Upper lobe of left lung (tissue), 6 donors: ENCODE results near the gene POLR2B. TPM values are rescaled to one million over a fixed set of nuclear protein-coding genes. Genes with fewer than 3 reads are reported as not detected.
"Not testable (repeated sequence)": the region's sequence is repeated elsewhere in the genome, so short reads cannot be mapped to it uniquely, and the experiment has no call there.

Source experiments
- ATAC-seq, 2 donors: fragments of 200-7000 bp; cut with Tn5 transposase; one replicate each; pipeline ENCODE4 v1.9.1; 2022; ENCODE audit warnings: mild to moderate bottlenecking in 2 of 2, moderate library complexity in 2 of 2; ENCODE audit not compliant: low FRiP score in 2 of 2
- DNase-seq, 2 donors: peaks; one replicate each; pipeline ENCODE4 v3.0.0-alpha.2; 2019 to 2020
- H3K27ac ChIP-seq, 4 donors: fragments of 200-600 bp; sonication (generic); one replicate each; pipeline ENCODE4 v1.5.1; 2016 to 2019
- H3K27me3 ChIP-seq, 4 donors: fragments of 200-600 bp; sonication (generic); one replicate each; pipeline ENCODE4 v1.5.1; 2017 to 2019
- H3K36me3 ChIP-seq, 4 donors: fragments of 200-600 bp; sonication (generic); one replicate each; pipeline ENCODE4 v1.5.1; 2016 to 2019
- H3K4me1 ChIP-seq, 4 donors: fragments of 200-600 bp; sonication (generic); one replicate each; pipeline ENCODE4 v1.5.1; 2018 to 2019
- H3K4me3 ChIP-seq, 4 donors: fragments of 200-600 bp; sonication (generic); one replicate each; pipeline ENCODE4 v1.5.1; 2017 to 2019; ENCODE audit warnings: mild to moderate bottlenecking in 2 of 4, moderate library complexity in 1 of 4
- H3K9me3 ChIP-seq, 4 donors: fragments of 200-600 bp; sonication (generic); one replicate each; pipeline ENCODE4 v1.5.1; 2018 to 2019
- EP300 ChIP-seq, 4 donors: sonication (generic); formaldehyde crosslinking; IDR thresholded peaks; one replicate each; pipeline ENCODE4 v1.5.1; 2017; ENCODE audit warnings: antibody characterized with exemption in 4 of 4, control low read depth in 2 of 4
- POLR2A ChIP-seq, 4 donors: fragments of 450-650 bp; IDR thresholded peaks; one replicate each; pipeline ENCODE4 v1.5.1; 2016 to 2017; ENCODE audit warnings: antibody characterized with exemption in 4 of 4, mild to moderate bottlenecking in 2 of 4
- POLR2AphosphoS5 ChIP-seq, 2 donors: sonication (generic); formaldehyde crosslinking; IDR thresholded peaks; one replicate each; pipeline ENCODE4 v1.5.1; 2017; ENCODE audit warnings: antibody characterized with exemption in 2 of 2
- WGBS, 2 donors: methylation state at CpG; one replicate each; pipeline ENCODE4 v1.1.5; 2017 to 2018; 5-methylcytosine and 5-hydroxymethylcytosine counted together
- total RNA-seq, 6 donors: library from RNA; depleted of rRNA in 4 of 6; stranded (reverse); fragments of >200 nt in 4 of 6; gene quantifications; one replicate each; pipeline versions ENCODE4 v1.1.0 to v1.2.1, GENCODE V29; 2016 to 2021
- TF ChIP-seq, protein P1 (sequence below), 6 experiments: fragments of 450-650 bp in 4 of 6; fragments of 200-600 bp in 2 of 6; sonication (generic) in 2 of 6; IDR thresholded peaks; one replicate each; pipeline ENCODE4 v1.5.1; 2016 to 2019; ENCODE audit warnings: antibody characterized with exemption in 6 of 6
- donor health status: DM: no; HTN: no; CAD: no; lungs with moderate emphysema.
- donor health status: DM: no; HTN: yes; CAD: no; lungs with severe emphysema.

Gene POLR2B
- total RNA-seq, 6 donors from 2014 or later, result 50.7 to 138 (median 69.4) TPM

DNA sequence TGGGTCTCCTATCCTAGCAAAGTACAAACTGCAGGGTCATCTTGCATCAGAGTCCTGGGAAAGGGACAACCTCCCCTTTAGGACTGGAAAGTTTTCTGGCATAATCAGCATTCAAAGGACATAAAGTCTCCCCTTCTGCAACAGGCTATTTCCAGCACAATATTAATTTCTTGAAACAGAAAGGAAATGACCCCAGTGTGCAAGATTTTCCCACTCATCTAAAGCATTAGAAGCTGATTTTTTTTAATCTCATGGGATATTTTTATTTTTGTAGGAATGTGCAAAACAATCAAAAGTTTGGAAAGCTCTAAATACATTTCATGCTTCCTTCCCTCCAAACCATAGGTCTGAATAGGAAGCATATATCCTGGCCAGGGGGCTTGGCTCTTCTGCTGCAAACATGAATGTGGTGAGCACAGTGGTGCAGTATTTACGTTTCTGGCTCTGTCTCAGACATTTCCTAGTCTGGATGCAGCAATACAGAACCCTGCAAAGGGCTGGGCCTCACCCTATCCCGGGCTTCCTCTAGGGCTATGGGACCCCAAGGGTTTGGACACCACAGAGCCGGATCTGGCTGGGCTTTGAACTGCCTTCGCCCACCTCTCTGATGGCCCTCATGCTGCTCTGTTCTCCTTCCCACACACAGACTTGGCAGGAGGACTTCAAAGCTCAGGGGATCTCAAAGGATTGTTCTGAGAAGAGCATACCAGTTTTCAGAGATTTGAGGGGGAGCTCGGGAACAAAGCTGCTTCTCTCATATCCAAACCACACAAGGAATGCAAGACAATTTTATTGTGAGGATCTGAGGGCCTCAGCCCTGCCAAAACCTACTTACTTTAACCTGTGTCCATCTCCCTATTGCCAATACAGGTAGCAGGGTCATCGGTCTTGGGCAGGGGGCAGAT, 64.9 kb downstream of the POLR2B start:
- Histone ChIP-seq H3K9me3 (no peaks in the 10 kb centered on the region), H3K36me3 (peaks cover 0 to 3% (median 0%) of the 10 kb centered on the region in 4 donors), H3K4me3 (no peak overlapping the region), H3K27ac (peak overlapping the region; percentile 29 to 70 (median 57)), H3K4me1 (peaks cover 5 to 10% (median 7%) of the 10 kb centered on the region in 4 donors), H3K27me3 (no peaks in the 10 kb centered on the region)
- TF ChIP-seq POLR2A (IDR thresholded peaks at IDR 0.05) (no peak), POLR2AphosphoS5 (IDR thresholded peaks at IDR 0.05) (no peak), EP300 (IDR thresholded peaks at IDR 0.05) (no peak)
- TF ChIP-seq, protein P1, sequence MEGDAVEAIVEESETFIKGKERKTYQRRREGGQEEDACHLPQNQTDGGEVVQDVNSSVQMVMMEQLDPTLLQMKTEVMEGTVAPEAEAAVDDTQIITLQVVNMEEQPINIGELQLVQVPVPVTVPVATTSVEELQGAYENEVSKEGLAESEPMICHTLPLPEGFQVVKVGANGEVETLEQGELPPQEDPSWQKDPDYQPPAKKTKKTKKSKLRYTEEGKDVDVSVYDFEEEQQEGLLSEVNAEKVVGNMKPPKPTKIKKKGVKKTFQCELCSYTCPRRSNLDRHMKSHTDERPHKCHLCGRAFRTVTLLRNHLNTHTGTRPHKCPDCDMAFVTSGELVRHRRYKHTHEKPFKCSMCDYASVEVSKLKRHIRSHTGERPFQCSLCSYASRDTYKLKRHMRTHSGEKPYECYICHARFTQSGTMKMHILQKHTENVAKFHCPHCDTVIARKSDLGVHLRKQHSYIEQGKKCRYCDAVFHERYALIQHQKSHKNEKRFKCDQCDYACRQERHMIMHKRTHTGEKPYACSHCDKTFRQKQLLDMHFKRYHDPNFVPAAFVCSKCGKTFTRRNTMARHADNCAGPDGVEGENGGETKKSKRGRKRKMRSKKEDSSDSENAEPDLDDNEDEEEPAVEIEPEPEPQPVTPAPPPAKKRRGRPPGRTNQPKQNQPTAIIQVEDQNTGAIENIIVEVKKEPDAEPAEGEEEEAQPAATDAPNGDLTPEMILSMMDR (IDR thresholded peaks at IDR 0.05), result no peak
- ATAC-seq, result peak in 1 of 2 donors; percentile 61
- DNase-seq, result no peak
- WGBS, 2 donors, result 68 to 71% methylated on average over 4 to 6 of the region's 6 CpGs

DNA sequence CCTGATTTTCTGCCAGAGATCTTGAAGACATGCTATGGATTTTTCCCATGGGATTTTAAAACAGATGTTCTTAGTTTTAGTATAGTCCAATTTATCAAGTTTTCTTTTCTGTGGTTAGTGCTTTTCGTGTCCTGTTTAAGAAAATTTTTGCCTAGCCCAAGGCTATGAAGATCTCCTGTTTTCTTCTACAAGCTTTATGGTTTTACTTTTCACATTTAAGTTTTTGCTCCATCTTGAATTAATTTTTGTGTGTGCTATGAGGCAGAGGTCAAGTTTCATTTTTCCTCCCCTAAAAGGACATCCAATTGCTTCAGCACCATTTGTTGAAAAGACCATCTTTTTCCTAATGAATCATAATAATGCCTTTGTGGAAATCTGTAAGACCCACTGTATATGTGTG, 65.6 kb downstream of the POLR2B start:
- 69 to 78% methylated on average over 1 of the region's 1 CpG for WGBS, 2 donors
- no peaks in the 10 kb centered on the region for H3K27me3 ChIP-seq
- ATAC-seq (no peak), DNase-seq (no peak)
- TF ChIP-seq, protein P1 (IDR thresholded peaks at IDR 0.05), result no peak
- no peak for TF ChIP-seq POLR2A (IDR thresholded peaks at IDR 0.05)
- TF ChIP-seq EP300 (IDR thresholded peaks at IDR 0.05), result no peak
- TF ChIP-seq POLR2AphosphoS5 (IDR thresholded peaks at IDR 0.05), result no peak
- peaks cover 5 to 10% (median 7%) of the 10 kb centered on the region in 4 donors for H3K4me1 ChIP-seq
- peaks cover 0 to 3% (median 0%) of the 10 kb centered on the region in 4 donors for H3K36me3 ChIP-seq
- peak overlapping the region; percentile 17 to 70 (median 57) for H3K27ac ChIP-seq
- H3K4me3 ChIP-seq, result no peak overlapping the region
- H3K9me3 ChIP-seq, result no peaks in the 10 kb centered on the region

DNA sequence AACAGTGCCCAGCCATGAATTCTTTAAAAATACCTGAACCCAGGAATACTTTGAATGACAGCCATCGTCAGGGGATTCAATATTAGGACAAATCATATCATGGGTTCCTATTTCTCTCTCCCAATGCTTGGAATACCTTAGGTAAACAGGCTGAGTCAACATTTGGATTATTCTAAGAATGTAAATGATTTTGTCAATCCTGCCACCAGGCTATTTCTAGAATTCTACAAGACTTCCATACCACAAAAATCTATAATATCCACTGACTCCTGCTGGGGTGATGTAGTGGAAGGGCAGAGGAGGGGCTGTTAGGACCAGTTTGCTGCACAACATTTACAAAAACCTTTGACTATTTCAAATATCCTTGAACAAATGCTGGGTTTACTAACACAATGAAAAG, 66.3 kb downstream of the POLR2B start:
- peaks cover 5 to 10% (median 7%) of the 10 kb centered on the region in 4 donors for H3K4me1 ChIP-seq
- no peaks in the 10 kb centered on the region for H3K27me3 ChIP-seq
- no peaks in the 10 kb centered on the region for H3K9me3 ChIP-seq
- DNase-seq (no peak), ATAC-seq (no peak)
- H3K36me3 ChIP-seq, result peaks cover 0 to 3% (median 0%) of the 10 kb centered on the region in 4 donors
- no peak overlapping the region for H3K4me3 ChIP-seq
- whole genome bisulfite sequencing, 2 donors, result 93 to 94% methylated on average over 1 of the region's 1 CpG
- peak overlapping the region in 2 of 4 donors; percentile 53 to 70 for H3K27ac ChIP-seq
- TF ChIP-seq POLR2A (IDR thresholded peaks at IDR 0.05) (no peak), POLR2AphosphoS5 (IDR thresholded peaks at IDR 0.05) (no peak)

DNA sequence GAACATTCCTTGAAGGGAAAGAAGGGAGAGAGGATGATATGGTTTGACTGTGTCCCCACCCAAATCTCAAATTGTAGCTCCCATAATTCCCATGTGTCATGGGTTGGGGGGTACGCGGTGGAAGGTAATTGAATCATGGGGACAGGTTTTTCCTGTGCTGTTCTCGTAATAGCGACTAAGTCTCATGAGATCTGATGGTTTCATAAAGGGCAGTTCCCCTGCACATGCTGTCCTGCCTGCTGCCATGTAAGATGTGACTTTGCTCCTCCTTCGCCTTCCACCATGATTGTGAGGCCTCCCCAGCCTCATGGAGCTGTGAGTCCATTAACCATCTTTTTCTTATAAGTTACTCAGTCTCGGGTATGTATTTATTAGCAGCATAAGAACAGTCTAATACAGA, 68.3 kb downstream of the POLR2B start:
- DNase-seq, result not testable (repeated sequence)

DNA sequence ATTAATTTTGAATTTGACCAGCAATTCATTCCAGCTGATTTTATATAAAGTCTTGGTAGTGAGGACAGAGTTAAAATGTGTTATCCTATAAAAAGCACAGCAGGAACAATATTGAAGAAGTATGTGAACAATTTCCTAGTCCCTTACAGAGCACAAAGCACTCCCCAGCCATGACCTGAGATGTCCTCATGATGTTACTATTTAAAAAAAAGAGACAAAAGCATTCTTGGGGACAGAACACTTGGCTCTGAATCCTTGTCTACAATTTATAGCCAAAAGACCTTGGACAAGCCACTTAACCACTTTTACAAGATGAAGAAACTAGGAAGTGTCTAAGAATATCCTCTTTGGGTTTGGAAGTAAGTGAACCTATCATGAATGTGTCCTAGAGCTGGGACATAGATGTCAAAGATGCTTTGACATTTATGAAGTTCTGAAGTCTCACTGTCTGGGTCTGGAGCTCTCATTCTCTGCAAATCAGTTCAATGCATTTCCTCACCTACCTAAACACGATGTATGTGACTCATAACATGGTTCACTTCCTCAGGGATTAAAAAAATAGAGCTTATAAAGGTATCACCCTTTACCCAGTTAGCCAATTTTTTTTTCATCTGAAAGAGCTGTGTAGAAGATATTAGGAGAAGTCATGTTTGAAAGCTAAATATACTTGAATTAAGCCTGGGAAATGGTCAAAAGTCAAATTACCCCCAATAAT, 70.1 kb downstream of the POLR2B start:
- Histone ChIP-seq H3K9me3 (no peaks in the 10 kb centered on the region), H3K27me3 (no peaks in the 10 kb centered on the region), H3K4me1 (peaks cover 3 to 13% (median 5%) of the 10 kb centered on the region in 4 donors), H3K4me3 (no peak overlapping the region), H3K36me3 (no peaks in the 10 kb centered on the region), H3K27ac (no peak overlapping the region)
- TF ChIP-seq, protein P1 (IDR thresholded peaks at IDR 0.05), result no peak
- 28 to 42% methylated on average over 1 of the region's 1 CpG for WGBS, 2 donors
- no peak for ATAC-seq
- DNase-seq, result no peak

More for the DNA sequence above, 68.3 kb downstream of the POLR2B start:
- H3K27ac ChIP-seq, ATAC-seq, H3K9me3 ChIP-seq, H3K27me3 ChIP-seq, H3K36me3 ChIP-seq, H3K4me3 ChIP-seq: not testable (repeated sequence)
- peaks cover 6 to 13% (median 9%) of the 10 kb centered on the region in 4 donors for H3K4me1 ChIP-seq
- 92 to 97% methylated on average over 6 of the region's 6 CpGs for WGBS, 2 donors
